IMR-90 (cell line): Measurements from ENCODE around the gene MSL3. TPM values are rescaled to one million over a fixed set of nuclear protein-coding genes. Genes with fewer than 3 reads are reported as not detected.

Experiments used
- ATAC-seq: fragments of 200-7000 bp; cut with Tn5 transposase; 2 replicates; pipeline ENCODE4 v1.9.1; 2020; ENCODE audit warnings: low read depth, mild to moderate bottlenecking, moderate library complexity
- BruUV-seq: library from RNA; stranded (reverse); fragments of 400-500 nt; replicated peaks from 2 replicates; lab custom pipeline; 2021; lab: Mats Ljungman, UMichigan
- CTCF ChIA-PET: fragments of 300-600 bp; formaldehyde crosslinking; extraction: SDS; loops from one replicate; lab custom pipeline; 2021; ENCODE audit warnings: antibody characterized with exemption; lab: Yijun Ruan, JAX
- POLR2A ChIA-PET: fragments of 300-600 bp; sonication (Branson Sonifier 250); formaldehyde crosslinking; loops from one replicate; lab custom pipeline; 2022; ENCODE audit warnings: antibody characterized with exemption; ENCODE audit not compliant: unreplicated experiment; lab: Charles Lee
- DNase-seq: peaks from one replicate; pipeline ENCODE4 v3.0.0; 2013
- H2AFZ ChIP-seq: replicated peaks from 2 replicates; pipeline ENCODE3; 2013; ENCODE audit warnings: low read length, mild to moderate bottlenecking; ENCODE audit not compliant: poor library complexity
- H2AK5ac ChIP-seq: 2 replicates; pipeline ENCODE4 v1.6.1; 2013; ENCODE audit warnings: low read depth, low read length, inconsistent platforms
- H2AK9ac ChIP-seq: replicated peaks from 2 replicates; pipeline ENCODE3; 2013; ENCODE audit warnings: mild to moderate bottlenecking, low read depth, low read length, moderate library complexity; ENCODE audit not compliant: poor library complexity
- H2BK120ac ChIP-seq: 2 replicates; pipeline ENCODE4 v1.6.1; 2013; ENCODE audit warnings: low read depth, low read length, inconsistent platforms
- H2BK15ac ChIP-seq: 3 replicates; pipeline ENCODE4 v1.6.1; 2013; ENCODE audit warnings: low read depth, low read length, inconsistent platforms
- H2BK20ac ChIP-seq: 2 replicates; pipeline ENCODE4 v1.6.1; 2013; ENCODE audit warnings: low read depth, mild to moderate bottlenecking, inconsistent platforms, low read length, moderate library complexity
- H2BK5ac ChIP-seq: 2 replicates; pipeline ENCODE4 v1.6.1; 2013; ENCODE audit warnings: mild to moderate bottlenecking, low read depth, low read length, inconsistent platforms; ENCODE audit not compliant: poor library complexity, severe bottlenecking
- H3K14ac ChIP-seq: replicated peaks from 2 replicates; pipeline ENCODE4 v1.6.1; 2013; ENCODE audit warnings: low read depth, low read length, inconsistent platforms
- H3K18ac ChIP-seq: 2 replicates; pipeline ENCODE4 v1.6.1; 2013; ENCODE audit warnings: low read depth, low read length, control low read depth
- H3K23ac ChIP-seq: 2 replicates; pipeline ENCODE4 v1.6.1; 2013; ENCODE audit warnings: low read depth, low read length, inconsistent platforms
- H3K27ac ChIP-seq: 2 replicates; pipeline ENCODE4 v1.5.1; 2013; ENCODE audit warnings: mild to moderate bottlenecking, control low read depth, low read length; ENCODE audit not compliant: insufficient read depth
- H3K27me3 ChIP-seq: 2 replicates; pipeline ENCODE4 v1.6.1; 2013; ENCODE audit warnings: low read length; ENCODE audit not compliant: control insufficient read depth, insufficient read depth
- H3K36me3 ChIP-seq: 2 replicates; pipeline ENCODE4 v1.6.1; 2013; ENCODE audit warnings: low read length, mixed read lengths; ENCODE audit not compliant: control insufficient read depth, insufficient read depth
- H3K4ac ChIP-seq: 2 replicates; pipeline ENCODE4 v1.6.1; 2013; ENCODE audit warnings: low read depth, low read length, inconsistent platforms
- H3K4me1 ChIP-seq: 2 replicates; pipeline ENCODE4 v1.6.1; 2013; ENCODE audit warnings: low read length, mixed read lengths; ENCODE audit not compliant: control insufficient read depth, insufficient read depth
- H3K4me2 ChIP-seq: 2 replicates; pipeline ENCODE4 v1.6.1; 2013; ENCODE audit warnings: low read depth, mild to moderate bottlenecking, control low read depth, low read length, moderate library complexity
- H3K4me3 ChIP-seq: 2 replicates; pipeline ENCODE4 v1.5.1; 2013; ENCODE audit warnings: low read depth, mild to moderate bottlenecking, control low read depth, low read length, moderate library complexity; ENCODE audit not compliant: insufficient read depth
- H3K56ac ChIP-seq: 2 replicates; pipeline ENCODE4 v1.6.1; 2013; ENCODE audit warnings: low read length, inconsistent platforms; ENCODE audit not compliant: insufficient read depth; ENCODE audit errors: extremely low read depth
- H3K79me1 ChIP-seq, 2 experiments: 2 replicates each; pipeline ENCODE4 v1.6.1; 2013; ENCODE audit warnings: low read length in 2 of 2, inconsistent platforms in 1 of 2, low read depth in 1 of 2
- H3K9ac ChIP-seq: 2 replicates; pipeline ENCODE4 v1.6.1; 2013; ENCODE audit warnings: low read depth, low read length, control low read depth
- H3K9me1 ChIP-seq: 2 replicates; pipeline ENCODE4 v1.6.1; 2013; ENCODE audit warnings: low read length, inconsistent platforms; ENCODE audit not compliant: insufficient read depth
- H3K9me3 ChIP-seq: 2 replicates; pipeline ENCODE4 v1.6.1; 2013; ENCODE audit warnings: low read length; ENCODE audit not compliant: control insufficient read depth, insufficient read depth
- H4K20me1 ChIP-seq: 2 replicates; pipeline ENCODE4 v1.6.1; 2013; ENCODE audit warnings: low read length, inconsistent platforms; ENCODE audit not compliant: insufficient read depth
- H4K5ac ChIP-seq: 2 replicates; pipeline ENCODE4 v1.6.1; 2013; ENCODE audit warnings: mild to moderate bottlenecking, low read depth, low read length, control low read depth
- H4K8ac ChIP-seq, 2 experiments: 2 replicates each; pipeline ENCODE4 v1.6.1; 2013; ENCODE audit warnings: low read depth in 2 of 2, low read length in 2 of 2, control low read depth in 1 of 2, inconsistent platforms in 1 of 2
- H4K91ac ChIP-seq: 2 replicates; pipeline ENCODE4 v1.6.1; 2013; ENCODE audit warnings: low read depth, low read length, inconsistent platforms; ENCODE audit not compliant: insufficient read depth
- CEBPB ChIP-seq: IDR thresholded peaks from 2 replicates; pipeline ENCODE4 v1.6.1; 2012; ENCODE audit warnings: low read depth, low read length, improper control_type of control experiment
- ELK1 ChIP-seq: fragments of 150-350 bp; IDR thresholded peaks from 2 replicates; pipeline ENCODE4 v1.6.1; 2016; ENCODE audit warnings: low read depth, mild to moderate bottlenecking, low read length, moderate library complexity, borderline replicate concordance
- FOS ChIP-seq: fragments of 150-350 bp; IDR thresholded peaks from 2 replicates; pipeline ENCODE4 v1.6.1; 2016; ENCODE audit warnings: low read depth, low read length
- MAZ ChIP-seq: IDR thresholded peaks from 2 replicates; pipeline ENCODE4 v1.6.1; 2012; ENCODE audit warnings: low read depth, mild to moderate bottlenecking, low read length, improper control_type of control experiment, moderate library complexity, borderline replicate concordance
- MXI1 ChIP-seq: IDR thresholded peaks from 2 replicates; pipeline ENCODE4 v1.6.1; 2012; ENCODE audit warnings: low read depth, mild to moderate bottlenecking, low read length, moderate library complexity, borderline replicate concordance
- POLR2A ChIP-seq: IDR thresholded peaks from 2 replicates; pipeline ENCODE4 v1.6.1; 2012; ENCODE audit warnings: mild to moderate bottlenecking, low read depth, low read length
- RAD21 ChIP-seq: IDR thresholded peaks from 2 replicates; pipeline ENCODE4 v1.6.1; 2012; ENCODE audit warnings: low read length, improper control_type of control experiment
- SMC3 ChIP-seq: fragments of 150-350 bp; IDR thresholded peaks from 2 replicates; pipeline ENCODE4 v1.6.1; 2016; ENCODE audit warnings: low read depth, mild to moderate bottlenecking, antibody characterized with exemption, low read length, moderate library complexity
- WGBS, 2 experiments: methylation state at CpG; one replicate each; pipeline versions ENCODE4 v1.1.5 to v1.1.7; 2013; ENCODE audit warnings: missing lambda C conversion rate in 2 of 2; ENCODE audit not compliant: insufficient read length in 1 of 2; ENCODE audit errors: extremely low coverage in 2 of 2; 5-methylcytosine and 5-hydroxymethylcytosine counted together
- dilution Hi-C: fragments of 300-500 bp; cut with HindIII; formaldehyde crosslinking; loops from one replicate; pipeline ENCODE4 v1.14.3; 2018; ENCODE audit warnings: low sequenced_read_pairs; ENCODE audit not compliant: unreplicated experiment
- in situ Hi-C: fragments of 300-500 bp; cut with MboI; formaldehyde crosslinking; loops from 3 replicates; pipeline ENCODE4 v1.14.3; 2019; ENCODE audit warnings: low sequenced_read_pairs, inconsistent platforms, mixed read lengths
- intact Hi-C: fragments of 100-400 bp; cut with micrococcal nuclease; formaldehyde crosslinking; loops from 2 replicates; pipeline ENCODE4 v1.10.0; 2022
- polyA plus RNA-seq, 3 experiments: library from polyadenylated mRNA; depleted of rRNA; stranded (reverse); fragments of >200 nt; gene quantifications; 2 replicates each; pipeline ENCODE4 v1.2.3, GENCODE V29; 2012; ENCODE audit warnings: low replicate concordance in 1 of 3
- total RNA-seq: library from RNA; depleted of rRNA; stranded (reverse); fragments of >200 nt; gene quantifications from 2 replicates; pipeline ENCODE4 v1.2.3, GENCODE V29; 2012

Gene MSL3
- total and polyA plus RNA-seq, 2 of the 4 experiments (the other 2 are of a cell fraction), result 19.6 to 21.3 TPM

DNA sequence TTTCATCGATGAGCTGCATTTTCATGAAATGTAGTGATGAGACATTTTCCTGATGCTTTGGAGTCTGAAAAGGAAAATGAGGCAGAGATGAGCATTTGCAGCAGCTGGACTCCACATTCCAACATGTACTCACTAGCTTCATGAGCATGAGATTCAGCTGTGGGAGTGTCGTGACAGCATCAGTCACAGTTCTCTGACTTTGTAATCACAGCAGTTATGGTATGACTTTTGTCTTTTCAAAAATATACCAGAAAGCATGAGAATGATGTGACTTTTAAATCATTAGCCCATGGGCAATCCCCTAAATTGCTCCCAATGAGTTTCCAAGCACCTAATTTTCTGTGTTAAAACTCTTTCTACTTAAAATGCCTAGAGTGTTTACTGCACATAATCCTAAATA, 18.3 kb upstream of the MSL3 start:
- Histone ChIP-seq H2BK20ac (no peak overlapping the region), H3K9ac (no peak overlapping the region), H4K20me1 (no peaks in the 10 kb centered on the region), H4K91ac (no peak overlapping the region), H3K36me3 (no peaks in the 10 kb centered on the region), H3K4me1 (no peaks in the 10 kb centered on the region), H3K9me1 (no peaks in the 10 kb centered on the region), H4K5ac (no peak overlapping the region), H3K4me2 (no peak overlapping the region), H2AFZ (no peak overlapping the region), H3K9me3 (no peaks in the 10 kb centered on the region), H2BK120ac (no peak overlapping the region), H4K8ac (no peak overlapping the region), H3K4me3 (no peak overlapping the region), H2AK9ac (no peak overlapping the region), H3K79me1 (no peaks in the 10 kb centered on the region), H3K27ac (no peak overlapping the region), H3K4ac (no peak overlapping the region), H2BK15ac (no peak overlapping the region), H2AK5ac (no peak overlapping the region), H3K27me3 (peaks cover 2% of the 10 kb centered on the region; the same call in 1 of the 2 replicates), H2BK5ac (no peak overlapping the region), H3K23ac (no peak overlapping the region), H3K18ac (no peak overlapping the region), H3K56ac (no peak overlapping the region), H3K14ac (no peak overlapping the region)
- no CpG with 5 or more reads among the region's 2 CpGs for WGBS, 2 experiments
- ATAC-seq, result no peak
- in situ Hi-C loops (no loop called here), dilution Hi-C loops (no loop called here), intact Hi-C loops (no loop called here)
- no TSS peak for BruUV-seq
- ChIA-PET CTCF (no interaction called here), POLR2A (no interaction called here)
- TF ChIP-seq ELK1 (no peak), FOS (no peak), CEBPB (no peak), MAZ (no peak), POLR2A (no peak), MXI1 (no peak), SMC3 (no peak), RAD21 (no peak)
- no peak for DNase-seq
